ENCODE measurements around the gene SFXN3.

- TF ChIP-seq, protein P1, sequence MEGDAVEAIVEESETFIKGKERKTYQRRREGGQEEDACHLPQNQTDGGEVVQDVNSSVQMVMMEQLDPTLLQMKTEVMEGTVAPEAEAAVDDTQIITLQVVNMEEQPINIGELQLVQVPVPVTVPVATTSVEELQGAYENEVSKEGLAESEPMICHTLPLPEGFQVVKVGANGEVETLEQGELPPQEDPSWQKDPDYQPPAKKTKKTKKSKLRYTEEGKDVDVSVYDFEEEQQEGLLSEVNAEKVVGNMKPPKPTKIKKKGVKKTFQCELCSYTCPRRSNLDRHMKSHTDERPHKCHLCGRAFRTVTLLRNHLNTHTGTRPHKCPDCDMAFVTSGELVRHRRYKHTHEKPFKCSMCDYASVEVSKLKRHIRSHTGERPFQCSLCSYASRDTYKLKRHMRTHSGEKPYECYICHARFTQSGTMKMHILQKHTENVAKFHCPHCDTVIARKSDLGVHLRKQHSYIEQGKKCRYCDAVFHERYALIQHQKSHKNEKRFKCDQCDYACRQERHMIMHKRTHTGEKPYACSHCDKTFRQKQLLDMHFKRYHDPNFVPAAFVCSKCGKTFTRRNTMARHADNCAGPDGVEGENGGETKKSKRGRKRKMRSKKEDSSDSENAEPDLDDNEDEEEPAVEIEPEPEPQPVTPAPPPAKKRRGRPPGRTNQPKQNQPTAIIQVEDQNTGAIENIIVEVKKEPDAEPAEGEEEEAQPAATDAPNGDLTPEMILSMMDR (IDR thresholded peaks at IDR 0.05), result no peak
- no peak for TF ChIP-seq EZH2phosphoT487 (IDR thresholded peaks at IDR 0.05)
Measured at GRCh38 chr10:101022967-101023705, 7.9 kb upstream of the SFXN3 start.
